ENCODE data around the gene HOXC11.

The HOXC11 gene

GRCh38 chr12:54021432-54022013, 48.6 kb downstream of the HOXC11 start:
- no peak for DNase-seq (ENCODE audit: low read depth)

DNA sequence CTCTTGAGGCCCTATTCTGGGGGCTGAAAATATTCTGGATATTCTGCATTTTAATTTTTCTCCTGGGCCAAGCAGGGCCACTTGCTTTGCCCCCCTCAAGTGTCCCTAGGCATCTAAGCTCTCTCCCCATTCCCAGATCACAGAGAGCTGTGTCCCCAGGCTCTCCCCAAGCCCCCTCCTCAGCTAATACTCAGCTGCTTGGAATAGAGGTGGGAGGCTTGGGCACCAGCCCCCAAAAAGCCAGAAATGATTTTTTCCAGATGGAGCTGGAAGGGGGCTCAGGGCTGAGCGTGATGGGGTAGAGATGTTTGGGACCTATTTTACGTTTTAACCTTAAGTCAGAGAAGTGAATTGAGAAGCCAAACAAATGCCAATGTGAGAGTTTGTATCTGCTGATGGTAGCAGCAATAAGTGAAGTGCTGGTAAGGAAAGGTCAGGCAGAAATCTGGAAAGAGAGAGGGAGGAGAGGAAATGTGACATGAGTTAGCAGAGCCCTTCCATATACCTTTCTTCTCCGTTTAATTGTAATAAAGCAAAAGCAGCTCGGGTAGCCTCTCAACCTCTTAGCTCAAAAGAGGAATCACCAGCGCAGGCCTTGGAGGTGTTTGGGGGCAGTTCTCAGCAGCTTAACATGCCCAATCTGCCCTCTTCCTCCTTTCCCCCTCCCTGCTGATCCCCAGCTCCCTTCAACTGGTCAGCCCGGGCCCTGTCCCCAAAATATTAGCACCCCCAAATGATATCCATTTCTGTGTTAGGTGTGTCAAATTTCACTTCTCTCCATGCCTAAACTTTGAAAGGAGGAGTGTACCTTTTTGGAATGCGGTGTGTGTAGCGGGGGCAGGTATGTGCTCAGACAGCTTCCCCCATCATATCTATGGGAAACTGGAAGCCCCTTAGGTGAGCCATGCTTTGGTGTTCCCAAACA, 50.3 kb downstream of the HOXC11 start:
- DNase-seq (ENCODE audit: low read depth), result no peak

GRCh38 chr12:54024127-54024526, 51.2 kb downstream of the HOXC11 start:
- no peak for DNase-seq (ENCODE audit: low read depth)

DNA sequence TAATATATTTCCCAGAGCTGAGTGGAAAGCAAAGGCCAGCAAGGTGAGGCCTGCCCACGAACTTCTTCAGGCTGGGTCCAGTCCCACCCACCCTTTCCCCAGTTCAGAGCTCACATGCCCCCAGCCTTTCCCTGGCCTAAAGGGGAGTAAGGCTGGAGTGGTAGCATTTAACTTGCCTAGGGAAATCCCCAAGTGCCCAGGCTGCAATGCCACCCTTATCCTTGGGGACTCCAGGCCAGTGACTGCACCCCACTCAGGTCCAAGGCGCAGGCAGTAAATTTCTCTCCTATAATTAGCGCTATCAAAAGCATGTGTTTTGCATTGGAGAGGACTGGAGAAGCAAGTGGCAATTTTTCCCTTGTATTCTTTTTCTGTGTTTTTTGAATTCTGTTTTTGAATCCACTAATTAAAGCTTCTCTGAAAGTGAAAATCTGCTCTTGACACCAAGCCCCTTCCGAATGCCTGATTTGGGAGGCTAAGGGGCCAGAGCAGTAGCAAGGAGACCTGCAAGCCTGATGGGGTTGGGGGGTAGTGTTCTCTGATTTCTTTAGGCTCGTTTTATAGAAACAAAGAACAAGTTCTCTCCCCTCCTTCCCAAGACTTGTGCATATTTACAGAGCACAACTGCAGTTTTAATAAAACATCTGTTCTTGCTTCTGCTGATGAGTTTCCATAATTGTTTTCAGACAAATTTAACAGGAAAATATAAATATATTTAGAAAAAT, 51.8 kb downstream of the HOXC11 start:
- DNase-seq (ENCODE audit: low read depth), result no peak

DNA sequence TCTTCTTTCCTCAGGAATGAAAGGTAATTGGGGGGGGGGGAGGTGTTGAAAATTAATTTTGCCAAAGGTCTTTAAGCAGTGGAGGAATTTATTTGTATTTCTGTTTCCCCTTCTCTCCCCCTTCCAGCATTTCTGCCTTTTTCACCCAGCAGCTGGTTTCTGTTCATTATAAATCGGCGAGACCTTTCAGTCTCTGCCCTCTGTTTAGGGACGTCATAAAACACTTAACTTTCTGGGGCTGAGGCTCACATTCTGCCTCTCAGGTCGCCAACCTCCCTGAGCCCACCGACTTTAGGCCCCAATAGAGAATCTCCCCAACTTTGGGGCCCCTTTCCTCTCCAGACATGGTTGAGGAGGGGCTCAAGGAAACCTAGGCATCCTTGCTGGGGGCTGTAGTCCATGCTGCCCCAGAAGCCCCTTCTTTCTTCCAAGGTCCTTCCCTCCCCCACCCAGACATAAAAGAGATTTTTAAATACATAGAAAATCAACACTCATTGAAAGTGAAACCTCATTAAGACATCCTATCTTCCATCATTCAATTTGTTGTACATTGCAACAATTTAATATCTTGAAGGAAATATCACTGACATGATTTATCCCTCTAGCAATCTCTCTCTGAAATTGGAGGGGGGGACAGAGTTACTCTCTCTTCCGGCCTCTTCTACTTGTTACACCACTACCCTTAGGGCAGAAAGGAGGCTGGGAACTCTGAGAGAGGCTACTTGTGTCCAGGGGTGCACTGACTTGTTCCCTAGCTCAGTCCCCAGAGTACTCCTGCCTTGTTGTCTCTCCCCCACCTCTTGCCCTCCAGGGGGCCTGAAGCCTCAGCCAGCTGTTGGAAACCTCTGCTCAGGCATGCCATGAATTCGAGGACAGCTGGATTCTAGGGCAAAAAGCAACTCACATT, 52.8 kb downstream of the HOXC11 start:
- no peak for DNase-seq (ENCODE audit: low read depth)

GRCh38 chr12:54026640-54027441, 53.9 kb downstream of the HOXC11 start:
- no peak for DNase-seq (ENCODE audit: low read depth)

All from stromal cell of bone marrow (primary cell).